Non-pigmented ciliary epithelial cell (primary cell): ENCODE data around the gene DCDC1.

Experiments
- DNase-seq: peaks from one replicate; pipeline ENCODE4 v3.0.0-alpha.2; 2010; ENCODE audit warnings: low read depth

The DCDC1 gene

DNA sequence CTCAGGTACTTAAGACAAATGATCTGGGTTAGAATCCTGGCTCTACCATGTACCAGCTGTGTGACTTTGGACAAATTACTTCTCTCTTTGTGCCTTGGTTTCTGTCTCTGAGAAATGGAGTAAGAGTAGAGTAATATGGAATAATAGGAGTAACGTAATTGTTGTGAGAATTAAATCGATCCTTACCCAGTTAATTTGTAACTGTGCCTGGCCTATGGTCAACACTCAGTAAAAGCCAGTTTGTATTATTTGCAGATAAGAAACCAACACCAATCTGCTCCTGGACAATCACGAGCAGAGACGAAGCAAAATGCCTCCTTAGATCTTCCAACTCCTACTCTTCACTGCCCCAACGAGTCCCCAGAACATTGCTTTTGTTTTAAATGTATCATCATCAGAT, 266.7 kb downstream of the DCDC1 start:
- no peak for DNase-seq

DNA sequence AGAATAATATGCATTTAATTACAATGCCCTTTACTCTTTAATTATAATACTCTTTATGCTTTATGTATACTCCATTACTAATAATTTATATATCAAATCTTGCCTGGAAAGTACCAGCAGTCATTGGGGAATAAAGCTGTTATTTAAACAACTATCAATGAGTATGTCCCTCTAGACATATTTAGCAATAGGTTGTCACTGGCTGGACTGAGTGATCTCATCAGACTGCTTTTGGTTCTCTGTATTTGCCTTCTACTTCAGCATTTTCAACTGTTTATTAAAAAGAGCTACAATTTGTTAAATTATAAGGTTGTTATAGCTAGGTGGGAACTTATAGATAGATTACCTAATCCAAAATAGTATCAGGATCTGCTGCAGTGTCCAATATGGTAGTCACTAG, 267.2 kb downstream of the DCDC1 start:
- DNase-seq, result no peak

DNA sequence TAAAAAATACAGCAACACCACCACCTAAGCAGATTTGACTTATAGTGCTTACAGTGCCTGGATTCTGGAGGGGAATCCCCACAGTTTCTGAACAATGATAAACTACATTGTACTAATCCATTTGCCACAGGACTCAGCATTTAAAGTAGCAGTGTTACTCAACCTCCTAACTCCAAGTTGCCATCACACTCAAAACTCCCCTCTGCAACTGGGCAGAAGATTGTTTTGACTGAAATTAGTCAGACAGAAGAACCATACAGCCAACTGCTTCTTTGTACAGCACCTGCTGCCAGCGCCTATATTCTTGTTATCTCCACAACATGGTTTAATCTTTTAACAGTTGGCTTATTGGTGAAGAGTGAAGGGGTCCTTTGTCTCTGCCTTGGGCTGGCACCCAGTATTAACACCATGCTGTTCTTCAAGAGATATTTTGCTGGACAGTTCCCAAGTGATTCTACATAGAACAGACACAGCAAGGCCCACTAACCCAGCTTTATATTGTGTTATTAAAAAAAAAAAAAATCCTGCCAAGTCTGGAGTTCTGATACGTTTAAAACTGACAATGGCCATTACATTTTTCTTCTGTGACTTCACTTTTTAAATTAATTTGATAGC, 273.2 kb downstream of the DCDC1 start:
- no peak for DNase-seq

DNA sequence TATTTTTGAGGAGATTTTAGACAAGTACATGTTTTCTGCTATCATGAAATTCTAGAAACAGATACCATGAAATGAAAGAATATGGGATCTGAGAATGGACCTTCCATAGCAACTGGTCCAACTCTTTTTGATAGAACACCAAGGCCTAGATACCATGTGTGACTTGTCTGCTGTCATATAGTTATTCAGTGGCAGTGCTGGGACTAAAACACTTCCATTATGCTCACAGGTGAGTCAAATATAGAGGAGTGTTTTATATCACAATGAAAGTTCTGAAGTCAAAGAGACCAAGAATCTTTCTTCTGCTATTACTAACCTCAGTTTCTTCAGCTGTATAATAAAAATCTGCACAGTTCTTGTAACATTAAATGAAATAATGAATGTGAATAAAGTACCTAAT, 276.9 kb downstream of the DCDC1 start:
- DNase-seq, result no peak

DNA sequence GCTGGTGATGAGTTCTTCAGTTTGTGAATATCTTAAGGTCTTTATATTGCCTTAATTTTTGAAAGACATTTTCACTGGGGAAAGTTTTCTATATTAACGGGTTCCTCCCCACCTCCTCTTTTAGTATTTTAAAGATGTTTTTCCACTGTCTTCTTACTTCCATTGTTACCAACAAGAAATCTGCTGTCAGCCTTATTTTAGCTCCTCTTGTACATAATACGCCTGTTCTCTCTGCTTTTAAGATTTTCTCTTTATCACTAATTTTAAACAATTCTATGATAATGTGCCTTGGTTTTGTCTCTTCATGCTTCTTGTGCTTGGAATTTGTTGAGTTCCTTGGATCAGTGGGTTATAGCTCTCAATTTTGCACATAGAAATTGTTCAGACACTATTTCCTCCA, 280.4 kb downstream of the DCDC1 start:
- no peak for DNase-seq

DNA sequence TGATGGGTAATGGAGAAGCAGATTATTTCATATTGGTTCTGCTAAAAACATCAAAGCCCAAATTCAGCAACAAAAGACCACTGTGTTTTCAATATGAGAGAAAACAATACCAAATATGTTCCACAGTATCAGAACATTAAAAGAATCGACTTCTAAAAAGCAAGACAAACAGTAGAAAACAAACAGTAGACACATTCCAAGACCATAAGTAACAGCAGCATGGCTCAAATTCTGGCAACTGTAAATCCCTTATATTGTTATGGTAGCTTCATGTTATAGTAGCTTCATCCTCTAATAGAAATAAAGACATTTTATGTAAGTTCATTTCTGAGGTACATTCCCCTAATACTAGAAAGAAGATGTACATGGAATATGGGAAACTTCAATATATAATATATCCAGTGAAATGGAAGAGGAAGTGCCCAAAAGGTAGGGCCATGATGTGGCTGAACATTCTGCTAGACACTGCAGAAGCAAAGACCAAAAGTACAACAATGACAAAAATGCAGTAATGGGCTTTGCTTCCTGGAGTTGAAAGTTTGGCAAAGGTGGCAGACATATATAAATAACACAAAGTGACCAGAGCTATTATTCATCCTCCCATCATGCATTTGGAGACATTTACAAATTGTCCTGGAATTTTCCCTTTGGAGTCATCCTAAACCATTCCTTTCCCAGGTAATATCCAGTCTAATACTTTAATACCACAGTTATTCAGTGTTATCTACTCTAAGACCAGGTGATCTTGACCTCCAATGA, 299.9 kb downstream of the DCDC1 start:
- DNase-seq, result no peak

DNA sequence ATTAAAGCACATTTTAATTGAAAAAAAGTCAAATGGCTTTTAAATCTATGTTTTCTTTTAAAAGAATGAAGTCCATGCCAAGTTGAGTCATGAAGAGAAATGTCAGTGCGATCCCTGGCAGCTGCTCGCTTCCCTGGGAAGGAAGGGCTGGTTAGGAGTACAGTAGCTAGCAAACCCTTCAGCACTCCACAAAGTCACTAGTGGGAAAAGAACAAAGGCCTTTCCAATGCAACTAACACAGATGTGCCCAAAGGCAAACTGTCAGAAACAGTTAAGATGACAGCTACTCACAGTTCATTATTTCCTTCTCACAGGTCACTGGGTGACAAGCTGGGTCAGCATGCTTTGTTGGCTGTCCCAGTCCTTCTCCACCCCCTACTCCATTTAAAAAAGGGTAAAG, 308.7 kb downstream of the DCDC1 start:
- DNase-seq, result peak; percentile 37

DNA sequence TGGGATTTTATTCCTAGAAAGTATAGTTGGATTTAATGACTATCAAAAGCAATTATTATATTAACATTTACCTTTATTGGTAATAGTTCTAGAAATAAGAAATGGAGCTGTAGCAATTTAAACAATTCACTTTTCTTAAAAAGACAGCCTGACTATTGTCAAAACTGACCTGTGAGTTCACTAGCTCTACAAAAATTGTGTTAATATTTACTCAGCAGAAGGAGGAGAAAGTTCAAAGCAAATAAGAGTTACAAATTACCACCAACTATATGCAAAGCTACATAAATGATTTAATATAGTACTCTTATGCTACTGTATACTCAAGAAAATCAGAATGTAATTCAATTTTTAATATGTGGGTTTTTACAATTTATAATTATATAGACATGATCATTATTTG, 310.0 kb downstream of the DCDC1 start:
- DNase-seq, result no peak

DNA sequence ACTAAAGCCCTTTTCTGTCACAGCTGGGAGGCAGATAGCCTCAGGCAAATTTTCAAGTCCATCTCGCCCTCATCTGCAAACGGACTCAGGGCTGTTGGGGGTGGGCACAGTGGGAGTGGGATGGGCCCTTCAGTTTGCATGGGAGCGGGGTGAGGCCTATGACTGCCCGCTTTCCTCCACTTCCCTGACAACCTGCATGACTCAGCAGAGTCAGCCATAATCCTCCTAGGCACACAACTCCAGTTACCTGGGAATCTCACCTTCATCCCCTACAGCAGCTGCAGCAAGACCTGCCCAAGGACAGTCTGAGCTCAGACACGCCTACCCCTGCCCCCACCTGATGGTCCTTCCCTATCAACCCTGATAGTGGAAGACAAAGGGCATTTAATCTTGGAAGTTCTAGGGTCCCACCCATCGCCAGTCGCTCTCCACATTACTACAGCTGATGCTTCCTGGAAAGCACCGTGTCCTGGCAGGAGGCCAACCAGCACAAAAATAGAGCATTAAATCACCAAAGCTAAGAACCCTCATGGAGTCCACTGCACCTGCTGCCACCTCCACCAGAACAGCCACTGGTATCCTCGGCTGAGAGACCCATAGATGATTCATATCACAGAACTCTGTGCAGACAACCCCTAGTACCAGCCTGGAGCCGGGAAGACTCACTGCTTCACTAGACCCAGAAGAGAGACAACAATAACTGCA, 319.3 kb downstream of the DCDC1 start:
- DNase-seq, result no peak

DNA sequence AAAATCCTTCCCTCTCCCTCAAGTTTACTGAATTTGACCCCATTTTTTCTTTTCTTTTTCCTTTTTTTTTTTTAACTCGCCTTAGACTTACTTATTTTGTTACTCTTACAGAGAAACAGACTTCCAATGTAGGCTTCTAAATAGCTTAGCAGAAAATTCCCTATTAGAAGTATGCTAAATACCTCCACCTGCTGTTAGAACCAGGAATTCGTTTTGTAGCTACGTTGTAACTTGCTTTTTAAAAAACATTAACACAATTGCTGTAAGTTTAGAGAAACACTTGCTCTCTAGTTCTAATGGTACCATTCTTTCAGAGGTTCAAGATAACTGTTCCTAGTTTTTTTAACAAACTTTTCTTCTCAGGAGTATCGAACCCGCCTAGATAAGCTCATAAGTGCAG, 324.2 kb downstream of the DCDC1 start:
- no peak for DNase-seq

DNA sequence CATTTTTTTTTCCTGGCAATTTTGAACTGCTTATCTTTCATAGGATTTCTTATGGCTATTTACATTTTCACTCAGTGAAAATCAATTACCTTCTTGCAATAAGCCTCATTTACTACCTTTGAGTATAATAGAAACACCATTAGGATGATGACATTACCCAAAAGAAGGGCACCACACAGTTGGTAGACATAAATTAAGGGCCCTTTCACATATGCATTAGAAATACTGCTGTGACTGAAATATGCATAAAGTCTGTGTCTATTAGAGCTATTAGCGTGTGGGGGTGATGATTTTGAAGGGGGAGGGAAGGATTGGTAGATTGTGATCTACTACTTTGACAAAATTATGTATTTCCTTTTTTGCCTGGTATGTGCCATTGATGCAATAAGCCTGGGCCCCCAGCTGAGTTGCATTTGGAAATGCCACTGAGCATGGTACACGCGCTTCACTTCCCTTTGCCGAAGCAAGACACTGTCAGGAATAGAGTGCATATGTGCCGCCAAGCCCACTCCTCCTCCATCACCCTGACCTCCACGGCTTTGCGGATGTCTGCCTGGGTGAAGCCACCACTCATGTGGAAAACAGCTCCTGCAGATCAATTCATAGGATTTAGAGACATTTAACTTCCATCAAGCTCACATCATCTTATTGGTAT, 339.3 kb downstream of the DCDC1 start:
- DNase-seq, result no peak

DNA sequence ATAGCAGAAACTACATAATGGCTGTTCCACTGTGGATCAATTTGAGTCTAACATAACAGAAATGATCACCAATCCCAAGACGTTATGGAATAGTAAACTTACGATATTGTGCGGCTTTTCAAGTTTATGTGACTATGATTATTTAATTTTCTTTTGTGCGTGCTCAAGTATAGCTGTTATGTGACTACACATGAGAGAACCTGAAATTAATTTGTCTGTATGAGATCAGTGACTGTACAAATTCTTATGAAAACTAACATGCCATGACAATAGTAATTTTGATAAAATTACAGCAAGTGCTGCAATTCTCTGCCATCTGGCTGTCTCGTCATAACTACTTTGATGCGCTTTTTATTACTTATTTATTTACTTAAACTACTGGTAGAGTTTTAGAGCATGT, 343.2 kb downstream of the DCDC1 start:
- DNase-seq, result no peak

DNA sequence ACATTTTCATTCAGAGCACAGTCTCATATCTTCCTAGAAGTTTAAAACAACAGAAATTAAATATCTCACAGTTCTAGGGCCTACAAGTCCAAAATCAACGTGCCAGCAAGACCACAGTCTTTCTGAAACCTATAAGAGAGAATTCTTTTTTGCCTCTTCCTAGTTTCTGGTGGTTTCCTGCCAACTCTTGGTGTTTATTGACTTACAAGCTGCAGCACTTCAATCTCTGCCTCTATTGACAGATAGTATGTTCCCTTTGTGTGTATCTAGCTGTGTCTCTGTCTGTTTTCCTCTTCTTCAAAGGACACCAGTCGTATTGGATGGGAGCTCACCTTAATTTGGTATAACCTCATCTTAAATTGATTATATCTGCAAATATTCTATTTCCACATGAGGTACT, 347.5 kb downstream of the DCDC1 start:
- no peak for DNase-seq

DNA sequence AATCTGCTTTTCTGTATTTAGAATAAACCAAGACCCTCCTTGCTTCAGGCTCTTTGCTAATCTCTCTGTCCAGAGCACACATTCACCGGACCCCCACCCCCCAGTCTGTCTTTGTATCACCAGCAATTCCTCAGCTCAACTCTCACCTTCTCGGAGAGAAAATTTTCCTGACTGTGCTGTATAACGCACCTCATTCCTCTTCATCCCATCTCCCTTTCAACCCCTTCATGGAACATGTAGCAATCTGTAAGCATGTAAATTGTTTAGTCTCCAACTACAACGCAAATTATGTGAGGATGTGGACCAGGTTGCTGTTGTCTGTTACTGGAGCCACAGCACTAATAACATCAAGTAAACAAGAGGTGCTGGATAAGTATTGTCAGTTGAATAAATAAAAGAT, 349.8 kb downstream of the DCDC1 start:
- DNase-seq, result no peak

DNA sequence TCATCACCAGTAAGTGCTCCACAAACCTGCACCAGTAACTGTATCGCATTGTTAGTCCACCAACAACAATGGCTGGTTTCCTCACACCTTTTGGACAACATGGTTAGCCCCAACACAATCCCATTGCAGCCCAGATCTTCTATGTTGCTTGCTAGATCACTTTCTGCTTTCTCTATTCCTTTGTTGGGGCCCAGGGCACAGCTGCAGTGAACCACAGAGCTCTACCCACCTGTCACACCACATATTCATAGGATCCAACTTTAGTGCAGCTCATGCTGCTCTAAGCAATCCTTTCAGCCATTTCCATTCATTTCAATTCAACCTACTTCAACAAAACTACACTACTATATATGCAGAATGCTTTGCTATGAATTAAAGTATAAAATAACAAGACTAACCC, 364.3 kb downstream of the DCDC1 start:
- DNase-seq, result no peak

DNA sequence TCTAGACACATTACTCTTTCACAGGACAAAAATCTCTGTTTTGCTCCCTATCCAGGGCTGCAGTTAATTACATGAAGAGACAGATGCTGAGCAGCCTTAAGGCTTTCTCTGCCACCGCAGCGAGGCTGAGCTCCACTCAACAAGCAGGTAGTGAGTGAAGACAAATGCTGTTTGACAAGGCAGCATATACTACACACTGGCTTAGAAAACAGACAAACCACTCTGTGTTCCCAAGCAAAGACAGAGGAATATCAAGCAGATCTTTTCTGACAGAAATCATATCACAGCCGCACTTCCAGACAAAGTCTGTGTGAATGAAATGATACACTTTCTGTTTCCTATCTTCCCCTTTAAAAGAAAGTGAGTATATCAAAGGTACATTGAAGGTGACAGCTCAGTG, 368.1 kb downstream of the DCDC1 start:
- DNase-seq, result no peak

DNA sequence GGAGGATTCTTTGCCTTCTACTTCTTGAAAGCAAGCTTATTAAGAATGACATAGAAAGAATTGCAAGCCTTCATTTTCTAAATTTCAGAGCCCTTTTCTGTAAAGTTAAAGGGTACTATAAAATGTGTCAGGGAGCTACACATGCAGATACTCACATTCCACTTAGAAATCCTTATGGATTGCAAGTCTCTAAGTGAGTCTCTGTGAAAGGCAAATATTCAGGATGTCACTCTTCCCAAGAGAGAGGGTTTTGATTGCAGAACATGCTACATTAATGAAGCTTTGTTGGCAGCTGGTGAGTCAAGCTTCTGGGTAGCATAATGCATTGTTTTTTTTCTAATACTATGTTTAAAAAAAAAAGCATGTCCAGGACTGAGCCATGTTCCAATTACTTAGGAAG, 369.2 kb downstream of the DCDC1 start:
- DNase-seq, result no peak

DNA sequence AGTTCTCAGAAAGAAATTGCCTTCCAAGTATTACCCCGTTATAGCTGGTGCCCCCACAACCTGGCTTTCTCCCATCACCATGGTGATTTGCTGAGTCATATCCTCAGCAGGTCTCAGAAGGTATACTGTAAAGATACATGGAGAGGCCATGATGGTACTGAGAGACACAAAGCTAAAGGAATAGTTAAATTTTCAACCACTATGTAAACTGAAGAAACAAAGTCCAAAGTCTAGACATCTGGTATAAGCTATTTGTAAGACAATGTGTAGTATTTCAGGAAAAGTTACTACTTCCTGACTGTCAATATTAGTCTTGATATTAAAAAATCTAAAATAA, 377.1 kb downstream of the DCDC1 start:
- no peak for DNase-seq

DNA sequence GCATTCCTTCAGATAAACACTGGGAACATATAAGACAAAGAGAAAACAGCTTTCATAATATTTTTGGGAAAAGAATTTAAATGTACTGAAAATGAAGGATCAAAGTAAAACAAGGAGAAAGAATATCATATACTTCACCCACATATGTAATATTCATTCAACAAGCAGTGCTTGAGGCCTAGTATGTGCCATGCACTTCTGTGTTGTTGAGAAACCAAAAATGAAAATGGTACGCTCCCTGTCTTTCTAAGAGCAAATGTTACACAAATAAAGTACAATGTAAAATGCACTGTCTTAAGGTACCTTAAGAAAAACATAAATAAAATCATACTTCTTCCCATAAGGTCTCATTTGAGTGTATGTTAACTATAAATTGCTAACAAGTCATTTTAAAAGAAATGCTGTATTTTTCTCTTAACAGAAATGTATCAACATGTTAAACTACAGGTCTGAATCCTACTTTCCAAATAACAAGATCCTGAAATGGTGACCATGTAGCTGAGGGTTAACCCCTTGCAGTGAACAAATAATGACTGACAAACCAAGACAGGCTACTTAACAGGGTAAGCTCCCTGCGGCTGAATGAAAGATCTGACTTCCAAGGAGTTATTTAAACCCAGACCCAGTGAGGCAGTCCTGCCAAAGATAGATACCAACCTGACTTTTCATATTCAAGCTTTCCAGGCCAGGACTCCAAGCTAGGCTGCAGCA, 377.6 kb downstream of the DCDC1 start:
- DNase-seq, result no peak

DNA sequence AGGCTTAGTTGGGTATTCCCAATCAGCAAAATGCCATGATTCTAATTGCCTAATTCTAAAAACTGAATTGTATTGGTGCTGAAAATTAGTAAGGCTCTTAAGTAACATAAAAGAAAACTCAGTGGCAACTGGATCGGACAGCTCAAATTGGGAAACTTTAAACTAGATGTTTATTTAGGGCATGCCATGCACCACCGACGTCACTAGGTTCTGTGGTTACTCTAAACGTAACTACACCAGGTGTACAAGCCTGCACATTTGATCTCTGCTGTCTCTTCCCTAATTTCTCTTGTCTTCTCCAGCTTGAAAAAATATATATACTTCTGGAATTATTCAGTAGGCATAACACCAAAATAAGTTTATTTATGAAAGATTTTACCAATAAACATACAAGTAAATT, 378.2 kb downstream of the DCDC1 start:
- DNase-seq, result no peak

DNA sequence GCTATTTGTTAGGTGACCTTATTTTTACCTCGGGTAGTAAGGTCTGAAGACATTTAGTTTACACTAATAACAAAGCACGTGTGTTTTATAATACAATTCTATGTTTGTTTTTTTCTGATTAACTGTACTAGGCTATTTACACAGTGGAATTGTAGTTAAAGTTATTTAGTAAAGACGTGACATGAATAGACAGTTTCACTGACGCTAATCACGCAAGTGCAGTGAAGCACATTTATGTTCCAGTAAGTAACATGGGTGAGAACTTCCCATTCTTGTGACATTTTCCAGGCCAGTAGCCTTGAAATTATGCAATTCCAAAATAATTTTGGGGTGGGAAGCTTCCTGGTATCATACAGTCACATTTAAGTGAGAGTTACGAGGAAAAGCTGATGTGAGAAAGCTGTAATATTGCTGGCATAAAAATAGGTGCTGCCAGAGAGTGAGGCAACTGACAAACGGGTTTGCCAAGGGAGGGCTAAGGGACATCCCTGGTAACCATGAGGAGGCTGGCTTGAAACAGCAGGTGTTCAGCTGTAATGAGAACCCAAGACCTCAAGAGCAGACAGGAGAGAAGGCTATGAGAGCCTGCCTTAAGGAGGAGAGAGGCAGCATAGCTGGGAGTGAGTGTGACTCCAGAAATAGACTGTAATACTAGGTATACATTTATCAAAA, 378.8 kb downstream of the DCDC1 start:
- no peak for DNase-seq

DNA sequence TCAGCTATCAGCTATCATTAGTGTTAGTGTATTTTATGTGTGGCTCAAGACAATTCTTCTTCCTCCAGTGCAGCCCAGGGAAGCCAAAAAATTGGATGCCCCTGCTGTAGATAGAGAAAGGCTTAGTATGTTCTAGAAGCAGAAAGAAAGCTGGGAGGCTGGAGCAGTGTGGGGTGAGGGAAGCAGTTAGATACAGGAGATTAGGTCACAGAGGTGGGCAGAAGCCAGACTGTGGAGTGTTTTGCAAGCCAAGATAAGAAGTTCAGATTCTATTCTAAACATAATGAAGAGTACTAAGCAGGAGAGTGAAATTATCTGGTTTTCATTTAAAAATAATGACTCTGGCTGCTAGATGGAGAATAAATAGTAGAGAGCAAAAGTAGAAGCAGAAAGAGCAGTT, 381.7 kb downstream of the DCDC1 start:
- no peak for DNase-seq
